Nephron progenitor cell (in vitro differentiated cells): ENCODE measurements around the gene SAV1.
"Not testable (repeated sequence)": the region's sequence is repeated elsewhere in the genome, so short reads cannot be mapped to it uniquely, and the experiment has no call there.

Experiments used
- DNase-seq: peaks from one replicate; pipeline ENCODE4 v3.0.0; 2021
- H3K27ac Mint-ChIP-seq: 2 replicates; pipeline ENCODE4 v1.8.0; 2021; ENCODE audit warnings: mild to moderate bottlenecking, moderate library complexity, mixed read lengths
- H3K27me3 Mint-ChIP-seq: 2 replicates; pipeline ENCODE4 v1.8.0; 2021; ENCODE audit warnings: mild to moderate bottlenecking, low read depth, mixed read lengths; ENCODE audit not compliant: poor library complexity
- H3K36me3 Mint-ChIP-seq: 2 replicates; pipeline ENCODE4 v1.8.0; 2021; ENCODE audit warnings: low read depth, mixed read lengths
- H3K4me1 Mint-ChIP-seq: 2 replicates; pipeline ENCODE4 v1.8.0; 2021; ENCODE audit warnings: mixed read lengths
- H3K4me3 Mint-ChIP-seq: 2 replicates; pipeline ENCODE4 v1.8.0; 2021; ENCODE audit warnings: mild to moderate bottlenecking, moderate library complexity, mixed read lengths
- H3K9me3 Mint-ChIP-seq: 2 replicates; pipeline ENCODE4 v1.8.0; 2021; ENCODE audit warnings: mild to moderate bottlenecking, moderate library complexity, mixed read lengths
- TF ChIP-seq, protein P1 (sequence below): fragments of 200-600 bp; sonication (generic); IDR thresholded peaks from 2 replicates; pipeline ENCODE4 v1.5.0; 2021; ENCODE audit warnings: antibody characterized with exemption

Gene SAV1

DNA sequence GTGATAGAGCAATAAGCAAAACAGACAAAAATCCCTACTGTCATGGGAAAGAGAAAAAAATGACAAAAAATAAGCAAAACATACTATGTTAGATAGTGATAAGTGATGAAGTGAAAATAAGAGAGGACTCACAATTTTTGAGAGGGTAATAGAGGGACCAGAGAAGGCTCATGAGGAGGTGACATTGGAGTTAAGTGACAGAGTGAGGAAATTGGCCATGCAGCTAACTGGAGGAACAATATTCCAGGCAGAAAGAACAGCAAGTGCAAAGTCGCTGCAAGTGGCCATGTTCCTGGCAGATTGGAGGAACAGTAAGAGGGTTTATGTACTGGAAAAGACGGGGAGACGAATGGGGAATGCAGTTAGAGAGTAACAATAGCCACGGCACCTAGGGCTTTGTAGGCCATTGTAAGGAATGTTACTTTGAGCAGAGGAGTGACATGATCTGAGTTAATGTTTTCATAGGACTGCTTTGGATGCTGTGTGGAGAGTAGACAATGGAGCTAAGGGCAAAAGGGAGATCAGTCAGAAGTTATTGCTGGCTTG, 1.4 kb upstream of the SAV1 start:
- DNase-seq = no peak
- Mint-ChIP-seq H3K27ac (no peak overlapping the region), H3K36me3 (peaks cover 7% of the 10 kb centered on the region), H3K4me3 (no peak overlapping the region), H3K9me3 (no peaks in the 10 kb centered on the region), H3K4me1 (peaks cover 11% of the 10 kb centered on the region), H3K27me3 (peaks cover 2% of the 10 kb centered on the region)
- TF ChIP-seq, protein P1, sequence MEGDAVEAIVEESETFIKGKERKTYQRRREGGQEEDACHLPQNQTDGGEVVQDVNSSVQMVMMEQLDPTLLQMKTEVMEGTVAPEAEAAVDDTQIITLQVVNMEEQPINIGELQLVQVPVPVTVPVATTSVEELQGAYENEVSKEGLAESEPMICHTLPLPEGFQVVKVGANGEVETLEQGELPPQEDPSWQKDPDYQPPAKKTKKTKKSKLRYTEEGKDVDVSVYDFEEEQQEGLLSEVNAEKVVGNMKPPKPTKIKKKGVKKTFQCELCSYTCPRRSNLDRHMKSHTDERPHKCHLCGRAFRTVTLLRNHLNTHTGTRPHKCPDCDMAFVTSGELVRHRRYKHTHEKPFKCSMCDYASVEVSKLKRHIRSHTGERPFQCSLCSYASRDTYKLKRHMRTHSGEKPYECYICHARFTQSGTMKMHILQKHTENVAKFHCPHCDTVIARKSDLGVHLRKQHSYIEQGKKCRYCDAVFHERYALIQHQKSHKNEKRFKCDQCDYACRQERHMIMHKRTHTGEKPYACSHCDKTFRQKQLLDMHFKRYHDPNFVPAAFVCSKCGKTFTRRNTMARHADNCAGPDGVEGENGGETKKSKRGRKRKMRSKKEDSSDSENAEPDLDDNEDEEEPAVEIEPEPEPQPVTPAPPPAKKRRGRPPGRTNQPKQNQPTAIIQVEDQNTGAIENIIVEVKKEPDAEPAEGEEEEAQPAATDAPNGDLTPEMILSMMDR = no peak

DNA sequence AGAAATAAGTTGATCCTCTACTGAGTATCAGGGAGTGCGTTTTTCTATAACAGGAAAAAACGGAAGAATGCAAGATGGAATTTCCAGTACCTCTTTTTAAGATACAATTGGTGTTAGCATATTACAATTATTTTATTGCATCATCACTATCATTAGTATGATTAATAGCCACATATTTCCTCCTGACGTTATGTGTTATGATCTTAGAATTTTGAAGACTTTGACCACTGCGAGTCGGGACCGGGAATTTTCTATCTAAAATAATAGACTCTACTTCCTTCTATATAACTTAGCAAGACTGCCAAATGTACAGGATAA, 679 bp upstream of the SAV1 start:
- DNase-seq = no peak
- H3K36me3 Mint-ChIP-seq = peaks cover 14% of the 10 kb centered on the region
- TF ChIP-seq, protein P1 = no peak
- peaks cover 11% of the 10 kb centered on the region for H3K4me1 Mint-ChIP-seq
- H3K9me3 Mint-ChIP-seq = no peaks in the 10 kb centered on the region
- no peak overlapping the region for H3K4me3 Mint-ChIP-seq
- H3K27me3 Mint-ChIP-seq = no peaks in the 10 kb centered on the region
- no peak overlapping the region for H3K27ac Mint-ChIP-seq

DNA sequence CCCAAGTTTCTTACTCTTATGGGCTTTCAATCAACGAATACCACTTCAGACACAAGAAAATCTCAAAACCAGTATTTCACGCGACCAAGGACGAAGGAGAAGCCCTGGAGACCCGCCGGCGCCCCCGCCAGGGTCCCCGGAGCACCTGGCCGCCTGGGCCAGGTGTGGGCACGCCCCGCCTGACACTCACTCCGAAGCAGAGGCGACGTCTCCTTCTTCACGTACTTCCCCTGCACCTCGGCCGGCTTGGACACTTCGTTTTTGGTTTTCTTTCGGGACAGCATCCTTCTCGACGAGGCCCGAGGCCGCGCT, 466 bp downstream of the SAV1 start:
- H3K27me3 Mint-ChIP-seq = no peaks in the 10 kb centered on the region
- peaks cover 11% of the 10 kb centered on the region for H3K4me1 Mint-ChIP-seq
- TF ChIP-seq, protein P1 = no peak
- H3K27ac Mint-ChIP-seq = peak overlapping the region; percentile 90
- peaks cover 6% of the 10 kb centered on the region for H3K9me3 Mint-ChIP-seq
- no peak for DNase-seq
- H3K36me3 Mint-ChIP-seq = peaks cover 26% of the 10 kb centered on the region
- H3K4me3 Mint-ChIP-seq = no peak overlapping the region

DNA sequence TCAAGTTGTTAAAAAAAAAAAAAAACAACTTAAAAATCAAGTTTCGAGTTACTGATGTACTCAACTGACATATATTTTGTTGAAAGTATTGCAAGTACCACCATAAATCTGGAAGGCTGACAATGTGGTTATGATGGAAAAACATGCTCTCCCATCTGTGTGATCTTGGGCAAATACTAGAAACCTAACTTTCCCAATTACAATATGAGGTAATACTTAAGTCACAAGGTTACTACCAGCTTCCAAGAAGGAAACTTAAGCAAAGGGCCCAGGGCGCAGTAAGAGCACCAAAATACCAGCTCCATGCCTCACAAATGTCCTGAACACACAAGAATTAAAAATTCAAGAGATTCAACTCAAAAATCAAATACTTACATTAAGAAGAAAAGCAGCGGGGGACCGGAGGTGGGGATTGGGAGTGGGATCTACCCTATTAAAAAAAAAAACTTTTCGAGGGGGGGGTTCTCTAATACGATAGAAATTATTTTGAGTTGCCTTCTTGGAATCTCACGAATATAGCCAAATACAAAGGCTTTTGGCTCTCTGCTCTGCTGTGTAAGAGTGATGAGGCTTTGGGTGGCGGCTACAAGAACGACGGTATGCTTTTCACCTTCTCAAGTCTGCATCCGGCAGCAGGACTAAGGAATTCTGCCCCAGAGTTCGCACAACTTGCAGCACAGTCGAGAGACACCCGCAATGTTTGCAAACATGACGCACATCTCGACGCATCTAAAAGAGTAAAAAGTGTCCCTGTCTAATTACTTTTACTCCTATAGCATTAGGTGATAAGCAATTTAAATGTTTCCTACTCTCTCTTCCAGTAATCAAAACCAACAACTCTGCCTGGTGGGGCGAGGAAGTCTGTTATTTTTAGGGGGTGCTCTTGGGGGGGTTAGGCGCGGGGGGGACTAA, 1.1 kb downstream of the SAV1 start:
- Mint-ChIP-seq H3K27me3 (peaks cover 4% of the 10 kb centered on the region), H3K4me3 (no peak overlapping the region), H3K27ac (peak overlapping the region; percentile 90), H3K4me1 (peaks cover 11% of the 10 kb centered on the region), H3K9me3 (peaks cover 6% of the 10 kb centered on the region), H3K36me3 (peaks cover 32% of the 10 kb centered on the region)
- DNase-seq = peak; percentile 33
- TF ChIP-seq, protein P1 = no peak

DNA sequence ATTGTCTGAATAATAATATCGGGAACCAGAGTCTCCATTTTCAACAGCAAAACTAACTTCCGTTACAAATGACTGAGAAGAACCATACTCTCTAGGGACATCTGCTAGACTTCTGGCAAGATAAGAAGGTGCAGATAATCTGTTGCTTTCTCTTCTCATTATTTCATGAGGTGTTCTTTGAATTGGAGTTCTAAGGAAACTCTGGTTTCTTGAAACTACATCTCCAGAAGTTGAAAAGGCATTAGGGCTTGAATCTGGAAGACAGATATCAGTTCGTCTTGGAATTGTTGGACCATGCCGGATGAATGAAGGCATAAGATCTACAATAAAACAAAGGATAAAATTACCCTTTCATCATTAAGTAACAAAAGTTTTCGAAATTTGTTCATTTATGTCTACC, 2.8 kb downstream of the SAV1 start:
- H3K27me3 Mint-ChIP-seq, H3K27ac Mint-ChIP-seq, DNase-seq: not testable (repeated sequence)
- Mint-ChIP-seq H3K4me3 (peak overlapping the region; percentile 20), H3K36me3 (peaks cover 49% of the 10 kb centered on the region), H3K4me1 (peaks cover 11% of the 10 kb centered on the region), H3K9me3 (peaks cover 21% of the 10 kb centered on the region)

DNA sequence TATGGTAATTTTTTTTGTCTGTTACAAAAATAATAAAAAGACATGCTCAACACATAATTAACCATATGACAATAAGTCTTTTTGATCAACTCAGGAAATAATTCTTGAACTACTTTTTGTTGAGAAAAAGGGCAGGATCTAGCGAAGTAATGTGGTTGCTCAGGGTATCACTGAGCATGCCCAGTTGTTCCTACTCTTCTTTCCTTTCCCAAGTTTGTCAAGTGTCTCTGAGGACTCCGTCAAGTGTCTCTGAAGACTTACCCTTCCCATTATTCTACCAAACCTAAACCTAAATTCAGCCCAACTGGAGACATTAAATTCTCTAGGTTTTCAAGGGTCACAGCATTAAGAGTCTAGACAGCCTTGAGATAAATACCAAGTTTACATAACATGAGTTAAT, 3.5 kb downstream of the SAV1 start:
- not testable (repeated sequence) for H3K27me3 Mint-ChIP-seq, H3K4me3 Mint-ChIP-seq, DNase-seq, H3K27ac Mint-ChIP-seq
- Mint-ChIP-seq H3K36me3 (peaks cover 57% of the 10 kb centered on the region), H3K9me3 (peaks cover 25% of the 10 kb centered on the region), H3K4me1 (peaks cover 11% of the 10 kb centered on the region)
